NCI-H345 treated with DMSO at 0.1 percent for 48 hours (cell line): Measurements from ENCODE around the gene LAMC2.

Source experiments
- DNase-seq: peaks from one replicate; lab custom pipeline; 2025; ENCODE audit not compliant: unreplicated experiment; lab: John Stamatoyannopoulos, UW

The LAMC2 gene

GRCh38 chr1:183168308-183168707 is 17.8 kb upstream of the LAMC2 start:
- no peak for DNase-seq

GRCh38 chr1:183173828-183174227 is 12.2 kb upstream of the LAMC2 start:
- DNase-seq, result no peak

DNA sequence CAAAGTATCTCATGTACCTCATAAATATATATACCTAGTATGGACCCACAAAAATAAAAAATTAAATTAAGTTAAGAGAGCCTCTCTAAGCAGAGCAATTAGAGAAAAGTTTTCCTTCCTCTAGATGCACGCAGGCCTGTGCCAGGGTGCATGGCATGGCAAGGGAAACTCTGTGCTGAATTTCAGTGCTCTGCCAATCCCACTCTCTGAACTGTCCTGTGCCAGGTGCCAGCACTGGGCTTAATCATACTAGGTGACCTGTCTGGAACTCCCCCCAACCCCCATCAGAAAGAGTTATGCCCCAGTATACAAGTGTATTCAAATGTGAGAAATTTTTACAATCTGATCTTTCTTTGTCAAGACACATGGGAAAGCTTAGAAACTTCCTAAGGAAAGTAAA is 10.4 kb upstream of the LAMC2 start:
- DNase-seq, result no peak

- no peak for DNase-seq
These were observed 7.5 kb upstream of the LAMC2 start for GRCh38 chr1:183178545-183178944.

GRCh38 chr1:183179033-183179432 is 7.0 kb upstream of the LAMC2 start:
- DNase-seq, result no peak

- no peak for DNase-seq
These were observed 5.8 kb upstream of the LAMC2 start for GRCh38 chr1:183180218-183180617.

DNA sequence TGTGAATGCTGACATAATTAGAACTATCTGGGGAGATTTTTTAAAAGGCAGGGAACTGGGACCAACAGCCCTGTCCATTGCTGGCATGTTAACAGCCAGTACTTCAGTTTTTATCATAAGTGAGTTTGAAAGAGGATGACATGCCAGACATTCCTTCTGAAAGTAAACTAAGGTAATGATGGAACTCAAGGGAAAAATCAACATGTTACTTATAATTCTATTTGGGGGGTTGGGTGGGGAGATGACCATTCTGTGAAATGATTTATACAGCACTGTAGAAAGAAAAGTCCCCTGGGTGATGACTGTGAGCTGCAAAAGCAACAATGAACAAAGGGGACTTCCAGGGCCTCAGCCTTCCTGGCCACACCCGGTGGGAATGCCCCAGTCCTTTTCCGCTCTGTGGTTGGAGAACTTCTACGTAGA is 5.4 kb upstream of the LAMC2 start:
- DNase-seq, result no peak

- DNase-seq, result no peak
These were observed 777 bp downstream of the LAMC2 start for GRCh38 chr1:183186841-183187240.

DNA sequence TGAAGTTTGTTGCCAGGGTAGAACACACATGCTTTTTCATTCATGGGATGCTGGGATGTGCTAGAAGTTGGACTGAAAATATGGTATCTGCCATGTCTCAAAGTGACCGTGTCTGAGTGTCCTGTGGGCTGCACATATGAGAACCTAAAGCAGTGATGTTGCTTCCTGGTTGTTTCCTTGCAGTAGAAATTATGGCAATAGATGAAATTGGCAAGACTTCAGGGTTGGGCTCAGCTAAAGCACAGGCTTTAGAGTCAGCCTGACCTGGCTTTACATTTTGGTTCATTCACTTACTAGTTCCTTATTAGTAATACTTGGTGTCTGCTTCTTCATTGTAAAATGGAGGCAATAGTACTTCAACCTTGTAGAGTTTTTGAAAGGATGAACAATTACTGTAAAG is 2.2 kb downstream of the LAMC2 start:
- DNase-seq, result no peak

DNA sequence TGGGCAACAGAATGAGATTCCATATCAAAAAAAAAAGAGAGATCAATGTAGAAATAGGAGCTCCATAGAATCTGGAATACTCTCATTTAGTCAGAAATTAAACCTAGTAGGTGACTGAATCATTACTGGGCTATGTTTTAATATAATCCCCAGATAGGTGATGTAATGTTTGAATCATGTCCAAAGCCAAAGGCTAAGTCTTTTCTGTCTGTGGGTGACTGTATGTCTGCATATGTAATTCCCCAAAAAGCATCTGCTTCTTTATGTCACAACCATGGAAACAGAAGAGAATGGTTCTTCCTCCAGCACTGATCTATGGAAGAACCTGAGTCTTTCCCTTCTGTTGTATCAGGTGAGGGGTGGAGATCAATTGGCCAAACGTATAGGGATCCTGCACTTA is 5.8 kb downstream of the LAMC2 start:
- DNase-seq, result no peak

DNA sequence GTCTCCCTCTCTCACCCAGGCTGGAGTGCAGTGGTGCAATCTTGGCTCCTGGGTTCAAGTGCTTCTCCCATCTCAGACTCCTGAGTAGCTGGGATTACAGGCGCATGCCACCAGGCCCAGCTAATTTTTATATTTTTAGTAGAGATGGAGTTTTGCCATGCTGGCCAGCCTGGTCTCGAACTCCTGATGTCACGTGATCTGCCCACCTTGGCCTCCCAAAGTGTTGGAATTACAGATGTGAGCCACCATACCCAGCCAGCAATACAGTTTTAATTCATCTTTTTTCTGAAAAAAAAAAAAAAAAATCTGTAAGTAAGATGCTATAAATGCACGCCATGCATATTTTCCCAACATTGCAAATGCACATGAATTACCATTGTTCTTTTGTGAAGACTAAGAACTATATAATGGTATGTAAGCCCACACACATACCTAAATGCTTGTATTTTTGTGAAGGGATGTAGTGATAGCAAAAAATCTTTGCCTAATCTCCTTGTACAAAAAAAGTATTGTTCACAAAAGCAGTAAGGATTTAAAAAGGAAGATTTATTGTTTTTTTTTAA is 8.0 kb downstream of the LAMC2 start:
- no peak for DNase-seq

DNA sequence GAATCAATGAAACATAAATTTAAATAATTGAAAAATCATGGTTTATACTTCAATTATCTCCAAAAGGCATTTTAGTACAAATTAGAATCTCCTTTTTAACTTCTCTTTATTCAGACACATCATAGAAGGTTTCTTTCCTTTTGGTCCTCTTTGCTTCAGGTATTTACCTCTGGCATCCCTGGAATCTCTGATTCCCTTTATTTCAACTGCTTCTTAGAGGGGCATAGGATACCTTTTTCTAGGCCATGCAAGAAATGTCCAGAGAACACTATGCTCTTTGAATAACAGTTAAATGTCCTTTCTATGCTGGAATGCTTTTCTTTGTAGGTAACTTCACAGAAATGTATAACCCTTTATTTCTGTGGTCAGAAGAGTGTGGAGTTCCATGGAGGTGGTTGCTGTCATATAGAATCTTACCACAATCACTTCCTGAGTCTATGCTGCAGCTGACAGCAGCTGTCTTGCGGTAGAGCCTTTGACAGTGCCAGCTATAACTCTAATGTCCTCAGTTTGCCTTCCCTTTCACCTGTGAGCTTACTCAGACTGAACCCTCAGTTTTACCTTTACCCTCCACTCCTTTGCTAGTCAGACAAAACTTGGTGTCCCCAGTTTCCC is 8.6 kb downstream of the LAMC2 start:
- DNase-seq, result no peak

- no peak for DNase-seq
These were observed 9.1 kb downstream of the LAMC2 start for GRCh38 chr1:183195142-183195574.

DNA sequence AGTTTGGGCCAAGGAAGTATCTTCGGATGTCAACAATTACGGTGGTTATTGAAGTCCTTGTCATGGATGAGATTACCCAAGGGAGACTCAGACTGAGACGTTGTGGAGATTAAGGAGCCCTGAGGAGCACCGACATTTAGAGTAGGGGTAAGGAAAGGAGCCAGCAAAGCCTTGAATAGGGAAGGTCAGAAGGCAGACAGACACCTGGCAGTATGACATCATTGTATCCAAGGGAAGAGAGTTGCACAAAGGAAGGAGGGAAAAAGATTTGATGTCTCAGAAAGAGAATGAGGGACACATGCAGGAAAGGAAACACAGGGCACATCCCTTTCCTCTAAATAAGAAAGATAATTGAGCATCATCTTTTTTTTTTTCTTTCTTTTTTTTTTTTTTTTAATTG is 11.7 kb downstream of the LAMC2 start:
- no peak for DNase-seq

GRCh38 chr1:183198463-183198862 is 12.4 kb downstream of the LAMC2 start:
- no peak for DNase-seq

DNA sequence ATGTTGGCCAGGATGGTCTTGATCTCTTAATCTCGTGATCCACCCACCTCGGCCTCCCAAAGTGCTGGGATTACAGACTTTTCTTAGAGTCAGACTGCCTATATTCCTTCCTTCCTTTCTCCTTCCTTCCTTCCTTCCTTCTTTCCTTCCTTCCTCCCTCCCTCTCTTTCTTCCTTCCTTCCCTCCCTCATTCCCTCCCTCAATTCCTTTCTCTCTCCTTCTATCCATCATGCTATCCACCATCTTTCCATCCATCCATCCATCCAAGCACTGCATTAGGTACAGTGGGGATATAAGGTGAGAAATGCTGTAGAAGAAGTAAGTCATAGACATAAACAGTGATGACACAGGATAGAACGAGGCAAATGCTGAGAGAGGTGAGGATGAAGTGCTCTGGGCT is 13.2 kb downstream of the LAMC2 start:
- no peak for DNase-seq

GRCh38 chr1:183200451-183200850 is 14.4 kb downstream of the LAMC2 start:
- DNase-seq, result no peak

GRCh38 chr1:183203094-183203493 is 17.0 kb downstream of the LAMC2 start:
- no peak for DNase-seq

GRCh38 chr1:183205196-183205781 is 19.2 kb downstream of the LAMC2 start:
- DNase-seq, result no peak

DNA sequence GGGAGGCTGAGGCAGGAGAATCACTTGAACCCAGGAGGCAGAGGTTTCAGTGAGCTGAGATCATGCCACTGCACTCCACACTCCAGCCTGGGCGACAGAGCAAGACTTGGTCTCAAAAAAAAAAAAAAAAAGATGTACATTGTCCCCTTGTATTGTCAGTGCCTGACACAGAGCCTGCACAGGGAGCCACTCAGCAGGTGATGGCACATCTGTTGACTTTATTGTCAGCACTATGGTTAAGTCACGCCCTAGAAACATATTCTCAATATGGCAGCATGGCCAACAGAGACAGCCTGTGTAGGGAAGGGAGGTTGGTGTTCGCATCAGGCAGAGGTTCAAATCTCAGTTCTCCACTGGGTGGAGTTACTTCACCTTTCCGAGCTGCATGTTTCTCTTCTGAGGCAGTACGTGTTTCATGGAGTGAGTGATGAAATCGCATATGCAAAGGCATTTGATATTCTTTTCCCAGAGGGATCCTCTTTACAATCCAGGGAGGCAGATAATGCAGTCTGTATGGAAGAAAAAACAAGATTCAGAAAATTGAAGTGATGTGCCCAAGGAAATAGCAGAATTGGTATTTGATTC is 20.6 kb downstream of the LAMC2 start:
- no peak for DNase-seq

- DNase-seq, result no peak
These were observed 23.6 kb downstream of the LAMC2 start for GRCh38 chr1:183209533-183210158.

GRCh38 chr1:183210681-183211080 is 24.6 kb downstream of the LAMC2 start:
- DNase-seq, result no peak
